ENCODE measurements around the gene GATA2.

Gene GATA2

GRCh38 chr3:128433837-128434165, 59.2 kb downstream of the GATA2 start:
- no peak for DNase-seq (ENCODE audit: low read depth in 2 of 2)

- DNase-seq (ENCODE audit: low read depth in 2 of 2) = no peak
Measured at GRCh38 chr3:128432971-128433836, 59.8 kb downstream of the GATA2 start.

DNA sequence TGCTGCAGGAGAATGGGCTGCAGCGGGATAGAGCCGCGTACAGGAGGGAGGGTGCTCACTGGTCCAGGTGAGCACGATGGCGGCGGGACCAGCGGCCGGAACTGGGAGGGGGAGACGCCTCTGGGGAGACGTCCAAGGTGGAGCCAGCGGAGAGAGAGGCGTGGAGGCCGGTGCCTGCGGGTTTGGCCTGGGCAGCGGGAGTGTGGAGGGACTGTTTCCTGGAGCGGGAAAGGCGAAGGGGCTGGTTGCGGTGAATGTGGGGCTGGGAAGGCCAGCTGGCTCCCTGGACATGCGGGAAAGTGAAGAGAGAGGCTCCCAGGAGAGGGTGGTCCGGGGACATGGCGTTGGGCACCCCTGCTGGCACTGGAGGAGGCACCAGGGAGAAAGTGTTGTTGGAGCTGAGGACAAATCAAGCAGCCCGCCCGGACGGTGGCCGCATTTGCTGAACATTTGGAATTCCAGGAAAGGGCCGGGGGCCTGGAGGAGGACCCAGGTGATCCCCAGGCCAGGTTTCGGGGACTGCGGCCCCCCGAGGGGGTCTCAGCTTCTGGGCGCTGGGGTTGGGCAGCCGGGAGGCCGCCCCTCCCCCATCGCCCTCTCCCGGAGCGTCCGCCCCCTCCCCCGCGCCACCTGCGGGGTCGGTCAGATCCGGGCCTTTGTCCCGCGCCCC, 60.6 kb downstream of the GATA2 start:
- no peak for DNase-seq (ENCODE audit: low read depth in 2 of 2)

- DNase-seq (ENCODE audit: low read depth in 2 of 2) = no peak
Measured at GRCh38 chr3:128431803-128432300, 61.1 kb downstream of the GATA2 start.

DNA sequence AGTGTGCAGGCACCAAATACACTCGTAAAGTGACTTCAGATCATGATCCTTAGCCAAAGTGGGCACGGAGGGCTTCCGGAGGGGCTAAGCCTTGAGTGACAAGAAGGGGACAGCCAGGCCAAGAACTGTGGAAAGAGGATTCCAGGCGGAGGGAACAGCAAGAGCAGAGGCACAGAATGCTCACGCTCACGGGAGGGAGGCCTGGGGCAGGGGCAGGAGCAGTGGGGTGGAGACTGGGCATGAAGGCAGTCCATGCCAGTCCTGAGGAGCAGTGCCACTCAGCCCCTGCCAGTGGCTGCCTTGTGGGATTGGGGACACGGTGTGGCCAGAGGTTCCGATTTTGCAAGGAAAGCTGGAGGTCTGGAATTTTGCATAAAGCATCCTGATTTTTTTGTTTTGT, 62.3 kb downstream of the GATA2 start:
- no peak for DNase-seq (ENCODE audit: low read depth in 2 of 2)

DNA sequence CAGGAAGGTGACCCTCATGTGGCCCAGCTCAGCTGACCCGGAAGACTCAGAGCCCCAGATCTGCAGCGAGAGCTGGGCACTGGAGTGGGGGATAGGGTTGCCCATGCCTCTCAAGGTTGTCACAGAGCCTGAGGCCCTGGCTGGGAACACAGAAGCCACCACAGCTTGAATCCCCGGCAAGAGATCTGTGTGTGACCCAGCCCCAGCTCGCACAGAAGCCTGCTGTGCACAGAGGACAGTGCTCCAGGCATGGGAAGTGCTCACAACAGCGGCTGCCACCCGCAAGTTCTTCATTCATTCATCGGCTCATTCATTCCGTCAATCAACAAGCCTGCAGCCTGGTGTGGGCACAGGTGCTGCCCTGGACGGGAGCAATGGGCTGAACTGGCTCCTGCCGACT, 62.7 kb downstream of the GATA2 start:
- no peak for DNase-seq (ENCODE audit: low read depth in 2 of 2)

DNA sequence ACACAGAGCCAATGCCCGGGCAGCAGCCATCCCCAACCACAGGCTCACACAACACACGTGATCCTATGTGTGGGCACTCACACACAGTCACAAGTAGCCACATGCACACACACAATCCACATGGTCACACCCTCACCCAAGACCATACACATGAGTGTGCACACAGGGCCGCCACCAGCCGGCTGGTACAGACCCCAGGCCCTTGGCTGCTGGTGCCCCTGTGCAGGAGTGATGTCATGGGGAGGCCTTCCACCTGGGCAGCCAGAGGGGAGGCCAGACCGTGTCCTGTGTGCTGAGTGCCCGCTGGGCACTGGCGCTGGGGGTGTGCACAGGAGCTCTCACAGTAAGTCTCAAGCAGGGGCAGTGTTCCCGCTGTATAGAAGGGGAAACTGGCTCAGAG, 63.2 kb downstream of the GATA2 start:
- no peak for DNase-seq (ENCODE audit: low read depth in 2 of 2)
